ENCODE data around the gene SPACDR. TPM values are rescaled to one million over a fixed set of nuclear protein-coding genes. Genes with fewer than 3 reads are reported as not detected.

The SPACDR gene
- total and polyA plus RNA-seq, 9 of the 15 experiments (the other 6 are each of a cell fraction or from before 2014, with no cell fraction given) = 0.07 to 0.55 (median 0.14) TPM; not detected in 1

- TF ChIP-seq KDM1A (IDR thresholded peaks at IDR 0.05) (peak; percentile 28 to 39; a peak in 2 of 4 replicates), MTF1 (CRISPR knock-in tag; IDR thresholded peaks at IDR 0.05; ENCODE audit: borderline replicate concordance) (no peak), GABPA (tag; conservative IDR thresholded peaks at IDR 0.05; ENCODE audit: low read depth) (peak; percentile 35; the same call in 1 of the 2 replicates), MXI1 (IDR thresholded peaks at IDR 0.05; ENCODE audit: low read depth, low read length) (peak; percentile 99), ZNF436 (CRISPR knock-in tag; IDR thresholded peaks at IDR 0.05) (no peak), PML (IDR thresholded peaks at IDR 0.05; ENCODE audit: low read length) (no peak), DIDO1 (tag; IDR thresholded peaks at IDR 0.05; ENCODE audit: low read depth) (no peak), HDAC2 (IDR thresholded peaks at IDR 0.05) (peak; percentile 52; the same call in 1 of the 2 replicates), YY1 (IDR thresholded peaks at IDR 0.05; ENCODE audit: borderline replicate concordance in 1 of 3, control insufficient read depth in 1 of 3, extremely low read depth in 1 of 3, insufficient read depth in 3 of 3, insufficient read length in 1 of 3, insufficient replicate concordance in 2 of 3, low read depth in 1 of 3, low read length in 2 of 3) (no peak)
Measured at GRCh38 chr7:100506356-100506923, 42.4 kb upstream of the SPACDR start (continued).

- in situ Hi-C loops (cut with MboI) (no loop called here), intact Hi-C loops (cut with micrococcal nuclease) (loop anchor here (5.0 kb wide), 1 partner anchor 32 kb away; the partner anchor contains the start of gene AGFG2)
- H3K79me2 ChIP-seq (ENCODE audit: control insufficient read depth, insufficient read depth, low read length) = no peaks in the 10 kb centered on the region
- no peak for ATAC-seq
- H3K9ac ChIP-seq (ENCODE audit: insufficient read depth in 1 of 2, low read depth in 2 of 2, low read length in 2 of 2) = no peak overlapping the region
- no peaks in the 10 kb centered on the region for H3K9me3 ChIP-seq (replicated peaks; ENCODE audit: control insufficient read depth, insufficient read depth, low read depth, low read length)
- H3K36me3 ChIP-seq (ENCODE audit: control insufficient read depth, insufficient read depth, low read length) = no peaks in the 10 kb centered on the region
- H4K20me1 ChIP-seq (replicated peaks; ENCODE audit: control insufficient read depth, insufficient read depth, low read length) = no peaks in the 10 kb centered on the region
- FAIRE-seq = no peak
- no peak overlapping the region for H3K27ac ChIP-seq (ENCODE audit: extremely low read depth, low read depth, low read length)
- CTCF ChIA-PET (ENCODE audit: low intra/inter-chr PET ratio) = no interaction called here
- DNase-seq (ENCODE audit: extremely low read depth in 1 of 4, low spot score in 3 of 4) = peak in 1 of 4 experiments; percentile 7
- no TSS peak for BruUV-seq (replicated peaks)
- H3K4me1 ChIP-seq (replicated peaks in 1 of 2; ENCODE audit: control insufficient read depth in 2 of 2, insufficient read depth in 2 of 2, low read length in 2 of 2) = peaks cover 4 to 29% of the 10 kb centered on the region in 2 experiments; a peak in 3 of 5 replicates
- no peaks in the 10 kb centered on the region for H3K27me3 ChIP-seq (ENCODE audit: control insufficient read depth in 2 of 2, insufficient read depth in 2 of 2, low read length in 2 of 2)
- no peak overlapping the region for H3K4me2 ChIP-seq (ENCODE audit: insufficient read depth, low read length)
- peak overlapping the region; percentile 26; the same call in 1 of the 2 replicates for H2AFZ ChIP-seq (ENCODE audit: low read depth, low read length)
- H3K4me3 ChIP-seq = no peak overlapping the region
- no peaks in the 10 kb centered on the region for H3K9me1 ChIP-seq (ENCODE audit: control insufficient read depth, insufficient read depth, low read length)
- POLR2A ChIA-PET = no interaction called here
- 76% methylated on average over 9 of the region's 9 CpGs for WGBS (ENCODE audit: insufficient coverage, low coverage, missing lambda C conversion rate)
- no peak for TF ChIP-seq MIER1 (IDR thresholded peaks at IDR 0.05; ENCODE audit: low read depth)
- TF ChIP-seq EWSR1 (IDR thresholded peaks at IDR 0.05; ENCODE audit: borderline replicate concordance, low read depth, partially characterized antibody) = no peak
- no peak for TF ChIP-seq STAG1 (CRISPR knock-in tag; IDR thresholded peaks at IDR 0.05; ENCODE audit: borderline replicate concordance)
- TF ChIP-seq RUNX1 (IDR thresholded peaks at IDR 0.05; ENCODE audit: low read depth) = no peak
- TF ChIP-seq POLR2AphosphoS5 (IDR thresholded peaks at IDR 0.05; ENCODE audit: control insufficient read depth, insufficient read depth, low read depth, low read length) = no peak
- TF ChIP-seq TAL1 (IDR thresholded peaks at IDR 0.05) = no peak
- no peak for TF ChIP-seq RFX5 (IDR thresholded peaks at IDR 0.05; ENCODE audit: low read depth, low read length)
- TF ChIP-seq SMAD2 (IDR thresholded peaks at IDR 0.05; ENCODE audit: low read depth, low read length) = no peak
- peak; percentile 95 for TF ChIP-seq ZBTB17 (CRISPR knock-in tag; IDR thresholded peaks at IDR 0.05)
- peak; percentile 98 for TF ChIP-seq BCOR (IDR thresholded peaks at IDR 0.05)
- TF ChIP-seq ZNF232 (CRISPR knock-in tag; IDR thresholded peaks at IDR 0.05) = no peak
- no peak for TF ChIP-seq SNIP1 (IDR thresholded peaks at IDR 0.05; ENCODE audit: low read depth)
- no peak for TF ChIP-seq FOXK2 (conservative IDR thresholded peaks at IDR 0.05 in 1 of 2, IDR thresholded peaks at IDR 0.05 in 1 of 2; ENCODE audit: low read depth in 2 of 2)
- 0 out of 2 replicates have a peak, but pooled peaks have one; percentile 22 for TF ChIP-seq CBX1 (IDR thresholded peaks at IDR 0.05; ENCODE audit: low read depth)
Measured at GRCh38 chr7:100504887-100505611, 41.0 kb upstream of the SPACDR start.

Data from K562 (cell line).